ENCODE data around the gene LMAN1L.

- no peak for TF ChIP-seq CTCF (IDR thresholded peaks at IDR 0.05; ENCODE audit: low read length)
- TF ChIP-seq EZH2 (optimal IDR thresholded peaks at IDR 0.05; ENCODE audit: low read depth, low read length), result no peak
Measured at GRCh38 chr15:74847432-74847831, 34.8 kb downstream of the LMAN1L start.
